Stimulated activated CD4-positive, alpha-beta T cell treated with anti-CD3 and anti-CD28 coated beads, TNF-alpha, amount 100 ng/mL, for 4 hours (primary cell): Measurements from ENCODE around the gene RTKN2.

Experiments used
- DNase-seq, 3 experiments: peaks; one replicate each; pipeline ENCODE4 v3.0.0-alpha.2; 2020; ENCODE audit warnings: low read depth in 3 of 3

Gene RTKN2

DNA sequence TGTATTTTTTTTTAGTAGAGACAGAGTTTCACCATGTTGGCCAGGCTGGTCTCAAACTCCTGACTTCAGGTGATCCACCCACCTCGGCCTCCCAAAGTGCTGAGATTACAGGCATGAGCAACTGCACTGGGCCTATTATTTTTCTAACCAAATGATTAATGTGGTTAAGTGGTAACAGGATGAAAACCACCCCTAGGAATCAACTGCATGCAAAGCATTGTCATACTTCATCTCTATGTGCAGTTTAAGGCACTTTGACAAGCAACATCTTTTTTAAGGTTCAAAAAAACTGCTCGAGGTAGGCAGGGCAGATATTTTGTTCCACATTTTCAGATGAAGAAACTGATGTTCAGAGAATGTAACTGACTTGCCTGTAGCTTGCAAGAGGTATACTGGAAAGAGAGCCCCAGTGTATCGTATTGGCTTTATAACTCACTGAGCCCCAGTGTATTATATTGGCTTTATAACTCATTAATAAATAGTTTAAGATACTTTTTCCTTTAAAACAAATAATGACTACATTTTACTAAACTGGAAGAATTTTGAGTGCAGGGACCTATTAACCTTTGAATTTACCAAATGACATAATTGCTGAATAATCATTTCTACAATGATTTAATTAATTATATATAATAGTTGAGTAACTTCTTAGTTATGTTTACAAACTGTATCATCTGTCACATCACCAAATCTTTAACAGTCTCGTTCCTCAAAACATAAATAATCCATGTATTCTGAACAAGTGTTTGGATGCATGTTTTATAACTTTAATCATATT lies 38.1 kb downstream of the RTKN2 start:
- DNase-seq = no peak

DNA sequence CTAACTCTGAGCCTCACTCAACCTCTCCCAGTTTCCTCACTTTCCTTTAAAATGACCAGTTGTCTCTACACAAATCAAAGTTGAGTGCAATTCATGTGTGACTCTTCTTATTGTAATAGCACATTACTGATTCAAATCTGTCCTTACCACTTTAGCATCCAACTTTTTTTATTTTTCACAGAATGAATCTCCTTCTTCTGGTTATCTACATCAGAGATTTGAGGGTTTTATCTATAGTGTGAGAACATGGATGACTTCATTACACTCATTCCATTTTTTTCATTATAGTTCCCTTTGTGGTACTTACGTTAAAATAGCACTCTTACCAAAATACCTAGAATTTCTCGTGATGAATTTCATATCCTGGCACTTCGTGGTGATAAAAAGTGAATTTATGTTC lies 43.3 kb downstream of the RTKN2 start:
- DNase-seq = no peak

DNA sequence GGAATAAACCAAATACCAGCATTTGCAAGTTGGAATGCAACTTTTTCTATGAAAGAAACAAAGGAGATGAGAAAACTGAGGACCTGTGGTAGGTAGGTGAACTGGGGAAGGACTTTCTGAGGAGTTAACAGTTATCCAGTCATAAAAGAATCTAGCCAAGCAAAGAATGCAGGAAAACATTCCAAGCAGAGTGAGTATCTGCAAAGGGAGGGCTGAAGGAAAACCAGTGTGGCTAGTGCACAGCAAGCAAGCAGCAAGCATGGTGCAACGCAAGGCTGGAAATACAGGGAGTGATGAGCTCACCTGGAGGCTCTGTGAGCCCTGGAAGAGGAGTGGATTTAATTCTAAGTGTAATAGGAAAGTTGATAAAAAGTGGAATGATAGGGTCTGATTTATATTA lies 44.0 kb downstream of the RTKN2 start:
- no peak for DNase-seq

DNA sequence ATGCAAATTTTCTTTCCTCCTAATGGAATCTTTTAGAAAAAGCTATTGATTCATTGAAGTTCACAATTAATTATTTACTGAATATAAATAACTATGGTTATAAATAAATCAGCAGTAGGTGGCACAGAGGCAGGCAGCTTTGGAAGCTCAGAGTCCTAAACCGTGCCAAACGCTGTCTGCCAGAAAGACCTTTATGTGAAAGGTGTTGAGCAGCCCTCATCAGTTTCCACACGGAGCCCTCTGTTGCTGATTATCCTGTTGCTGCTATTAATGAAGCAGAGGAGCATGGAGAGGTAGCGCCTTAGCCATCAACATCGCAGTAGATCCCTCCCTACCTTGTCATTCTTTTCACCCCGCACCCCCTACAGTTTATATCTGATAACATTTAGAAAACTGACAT lies 51.0 kb downstream of the RTKN2 start:
- no peak for DNase-seq

DNA sequence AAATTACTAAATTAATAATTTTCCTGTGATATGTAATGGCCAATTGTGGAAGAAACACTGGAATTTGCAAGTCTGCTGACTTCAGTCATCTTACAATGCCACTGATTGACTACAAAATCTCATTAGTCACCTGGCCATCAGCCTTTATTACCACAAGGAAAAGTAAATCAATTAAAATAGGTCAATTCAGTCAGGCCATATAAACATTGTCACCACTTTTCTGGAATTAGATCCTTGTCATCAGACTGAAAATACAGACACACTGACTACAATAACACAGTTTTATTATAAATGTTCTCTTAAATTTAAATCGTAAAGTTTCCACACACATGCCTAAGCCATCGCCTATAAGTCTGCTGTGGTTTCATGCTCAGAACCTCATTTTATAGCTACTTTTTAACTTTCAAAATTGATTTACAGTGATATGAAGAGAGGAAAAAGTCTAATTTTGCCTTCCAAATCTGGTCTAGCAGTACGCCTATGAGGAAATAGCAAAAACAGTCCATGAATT lies 54.2 kb downstream of the RTKN2 start:
- no peak for DNase-seq

DNA sequence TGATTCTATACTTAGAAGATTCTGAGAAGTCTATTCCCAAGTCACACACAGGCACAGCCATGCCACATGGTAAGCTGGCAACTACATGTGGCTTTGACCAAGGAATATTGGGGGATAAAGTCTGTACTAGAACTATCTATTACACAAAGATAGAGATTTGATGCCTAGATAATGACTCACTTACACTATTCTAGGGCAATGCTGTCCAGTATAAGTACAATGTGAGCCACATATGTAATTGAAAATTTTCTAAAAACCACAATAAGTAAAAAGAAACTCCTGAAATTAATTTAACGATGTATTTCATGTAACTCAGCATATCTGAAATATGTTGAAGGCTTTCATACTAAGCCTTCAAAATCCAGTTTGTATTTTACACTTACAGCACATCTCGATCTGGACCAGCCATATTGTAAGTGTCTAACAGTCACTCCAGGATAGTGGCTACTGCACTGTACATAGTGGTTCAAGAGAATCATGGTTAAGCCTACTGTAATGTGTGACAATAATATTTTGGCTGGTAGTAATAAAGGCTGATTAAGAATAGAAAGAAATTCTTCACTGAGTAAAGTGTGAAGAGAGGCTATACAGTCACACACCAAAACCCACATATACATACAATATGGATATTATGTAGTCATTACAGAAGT lies 62.8 kb downstream of the RTKN2 start:
- DNase-seq = no peak

DNA sequence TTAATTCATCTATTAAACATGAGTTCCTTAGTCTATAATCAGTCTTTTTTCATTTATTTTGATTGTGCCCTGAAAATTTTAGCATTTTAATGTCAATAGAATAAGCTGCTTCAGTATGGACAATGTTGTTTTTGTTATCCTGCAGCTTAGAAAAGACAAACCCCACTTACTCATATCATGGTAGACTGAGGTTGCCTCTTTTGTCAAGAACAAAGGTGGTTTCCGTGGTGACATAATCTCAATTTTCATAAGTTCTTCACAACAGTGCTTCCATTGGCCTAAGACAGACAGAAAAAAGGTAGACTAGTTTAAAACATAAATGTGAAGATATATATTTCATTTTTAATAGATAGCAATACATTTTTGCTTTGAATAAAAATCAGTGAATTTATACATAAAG lies 69.1 kb downstream of the RTKN2 start:
- no peak for DNase-seq

DNA sequence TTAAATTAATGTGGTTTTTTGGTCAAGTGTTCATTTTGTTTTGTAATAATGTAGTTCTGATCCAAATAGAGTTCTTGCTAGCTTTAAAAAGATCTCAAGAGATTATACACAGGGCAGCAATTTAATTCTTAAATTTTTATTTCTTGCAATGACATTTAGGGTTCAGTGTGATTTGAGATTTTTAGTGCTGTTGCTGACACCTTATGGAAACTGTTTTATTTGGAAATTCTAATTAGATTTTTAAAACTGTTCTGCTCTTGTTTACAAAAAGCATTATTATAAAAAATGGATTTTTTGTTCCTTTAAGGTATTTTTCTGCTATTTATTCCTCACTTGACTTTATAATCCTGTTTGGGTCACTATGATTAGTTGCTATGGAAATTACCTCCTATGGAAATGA lies 72.1 kb downstream of the RTKN2 start:
- DNase-seq = no peak

DNA sequence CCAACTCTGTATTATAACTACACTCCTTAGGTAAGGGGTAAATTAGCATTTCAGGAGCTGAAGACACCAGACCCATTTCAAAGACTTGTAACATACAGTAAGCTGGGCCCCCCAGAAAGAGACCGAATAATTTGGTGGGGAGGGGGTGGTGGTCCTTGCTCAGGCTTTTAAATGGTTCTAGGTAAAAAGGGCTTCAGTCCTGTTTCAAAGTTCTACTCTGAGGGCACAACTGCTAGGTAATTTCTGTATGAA lies 73.0 kb downstream of the RTKN2 start:
- no peak for DNase-seq

DNA sequence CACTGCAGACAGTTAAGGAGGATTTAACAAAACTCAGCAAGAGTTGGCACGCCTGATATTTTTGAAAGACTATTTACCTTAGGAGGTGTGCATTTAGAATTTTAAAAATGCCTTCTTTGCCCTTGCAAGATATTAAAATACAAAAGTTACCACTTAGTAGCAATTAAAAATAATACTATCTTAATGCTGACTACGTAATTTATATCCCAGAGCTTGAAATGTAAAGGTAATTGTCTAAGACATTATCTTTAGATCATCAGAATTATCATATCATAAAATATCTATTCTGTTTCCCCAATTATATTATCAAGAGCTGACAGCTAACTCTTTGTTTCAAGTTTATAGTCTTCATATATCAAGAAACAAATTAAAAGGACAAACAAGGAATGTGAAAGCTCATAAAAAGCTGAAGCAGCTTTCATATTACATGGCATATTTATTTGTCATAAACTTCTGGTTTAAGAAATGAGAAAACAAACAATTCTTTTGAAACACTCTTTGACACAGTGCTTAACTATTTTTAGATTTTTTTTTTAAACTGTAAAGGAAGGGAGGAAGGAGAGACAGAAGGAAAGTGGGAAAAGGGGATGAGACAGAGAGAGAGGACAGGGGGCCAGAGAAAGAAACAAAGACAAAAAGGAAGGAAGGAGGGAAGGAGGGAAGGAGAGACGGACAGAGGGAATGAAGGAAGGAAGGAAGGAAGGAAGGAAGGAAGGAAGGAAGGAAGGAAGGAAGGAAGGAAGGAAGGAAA lies 73.5 kb downstream of the RTKN2 start:
- no peak for DNase-seq

DNA sequence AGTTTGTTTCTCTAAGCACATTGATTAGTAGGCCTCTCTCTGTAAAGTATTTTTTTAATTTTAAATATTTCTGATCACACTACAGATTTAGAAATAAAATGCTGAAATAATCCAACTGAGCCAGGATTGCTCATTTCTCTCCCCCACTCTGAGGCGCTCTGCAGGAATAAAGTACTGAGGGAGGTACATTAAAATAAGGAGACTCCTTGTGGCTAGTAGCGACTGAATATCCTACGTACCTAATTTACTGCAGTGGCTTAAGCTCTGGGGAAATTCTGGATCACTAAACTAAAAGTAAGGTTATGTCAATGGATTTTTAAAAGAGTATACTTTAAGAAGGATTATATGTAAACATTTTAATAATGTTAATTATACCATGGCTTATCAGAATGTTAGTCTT lies 75.2 kb downstream of the RTKN2 start:
- no peak for DNase-seq

DNA sequence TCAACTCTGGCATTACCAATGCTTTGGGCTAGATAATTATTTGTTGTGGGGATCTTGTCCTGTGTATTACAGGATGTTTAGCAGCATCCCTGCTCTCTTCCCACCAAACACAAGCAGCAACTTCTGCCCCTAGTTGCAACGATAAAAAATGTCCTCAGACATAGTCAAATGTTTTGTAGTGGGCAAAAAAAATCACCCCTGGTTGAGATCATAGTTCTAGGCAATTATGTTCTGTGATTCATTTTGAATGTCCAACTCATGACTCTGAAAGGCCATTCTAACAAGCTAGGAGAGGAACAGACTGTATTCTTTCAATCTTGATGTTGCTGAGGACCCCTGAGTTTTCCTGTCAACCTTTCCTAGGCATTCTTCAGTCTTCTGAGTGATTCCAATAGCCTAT lies 79.5 kb downstream of the RTKN2 start:
- DNase-seq = no peak

DNA sequence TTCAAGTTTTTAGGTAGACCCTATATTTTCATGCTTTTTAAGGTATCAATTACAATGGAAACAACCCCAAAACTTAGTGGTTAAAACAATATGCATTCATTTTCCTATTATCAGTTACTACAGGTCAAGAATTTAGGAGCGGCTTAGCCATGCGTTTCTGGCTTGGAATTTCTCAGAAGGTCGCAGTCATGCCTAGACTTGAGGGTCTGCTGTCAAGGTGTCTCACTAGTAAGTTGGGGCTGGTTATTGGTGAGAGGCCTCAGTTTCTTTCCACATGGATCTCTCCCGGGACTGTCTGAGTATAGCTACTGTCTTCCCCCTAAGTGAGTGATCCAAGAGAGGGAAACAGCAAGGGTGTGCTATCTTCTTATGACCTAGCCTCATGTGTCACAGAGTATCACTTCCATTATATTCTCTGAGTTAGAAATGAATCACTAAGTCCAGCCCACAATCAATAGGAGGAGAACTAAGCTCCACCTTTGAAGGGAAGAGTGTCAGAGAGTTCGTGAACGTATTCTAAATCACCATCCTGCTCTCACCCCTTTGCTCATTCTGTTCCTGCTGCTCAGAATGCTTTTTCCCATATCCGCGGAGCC lies 80.5 kb downstream of the RTKN2 start:
- DNase-seq = no peak

DNA sequence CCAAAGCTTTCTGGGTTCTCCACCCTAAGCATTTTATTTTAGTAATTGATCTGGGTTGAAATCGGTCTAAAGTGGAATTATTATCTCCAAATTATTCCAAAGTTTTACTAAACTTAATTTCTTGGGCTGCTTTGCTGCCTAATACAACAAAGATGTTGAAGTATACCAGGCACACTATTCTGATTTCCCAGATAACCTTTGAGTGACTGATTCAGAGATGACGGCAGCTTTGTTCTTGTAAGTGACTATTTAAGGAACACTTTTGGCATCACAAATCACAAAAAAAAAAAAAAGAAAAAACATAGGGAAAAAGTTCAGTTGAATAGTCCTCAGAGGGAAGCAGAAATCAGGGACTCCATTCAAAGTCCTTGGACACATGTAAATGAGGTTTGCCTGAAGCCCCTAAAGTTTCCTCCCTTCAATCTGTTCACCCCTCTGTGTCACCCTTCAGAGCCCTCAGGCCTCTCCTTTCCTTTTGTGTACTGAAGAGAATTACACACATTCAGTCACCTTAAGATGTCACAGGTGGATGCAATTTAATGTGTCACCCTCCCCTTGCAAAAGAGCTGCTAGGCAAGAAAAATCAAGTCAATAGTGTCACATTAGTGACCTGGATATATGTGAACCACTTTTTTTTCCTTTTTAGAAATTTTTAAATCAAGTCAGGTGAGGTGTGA lies 81.5 kb downstream of the RTKN2 start:
- no peak for DNase-seq

DNA sequence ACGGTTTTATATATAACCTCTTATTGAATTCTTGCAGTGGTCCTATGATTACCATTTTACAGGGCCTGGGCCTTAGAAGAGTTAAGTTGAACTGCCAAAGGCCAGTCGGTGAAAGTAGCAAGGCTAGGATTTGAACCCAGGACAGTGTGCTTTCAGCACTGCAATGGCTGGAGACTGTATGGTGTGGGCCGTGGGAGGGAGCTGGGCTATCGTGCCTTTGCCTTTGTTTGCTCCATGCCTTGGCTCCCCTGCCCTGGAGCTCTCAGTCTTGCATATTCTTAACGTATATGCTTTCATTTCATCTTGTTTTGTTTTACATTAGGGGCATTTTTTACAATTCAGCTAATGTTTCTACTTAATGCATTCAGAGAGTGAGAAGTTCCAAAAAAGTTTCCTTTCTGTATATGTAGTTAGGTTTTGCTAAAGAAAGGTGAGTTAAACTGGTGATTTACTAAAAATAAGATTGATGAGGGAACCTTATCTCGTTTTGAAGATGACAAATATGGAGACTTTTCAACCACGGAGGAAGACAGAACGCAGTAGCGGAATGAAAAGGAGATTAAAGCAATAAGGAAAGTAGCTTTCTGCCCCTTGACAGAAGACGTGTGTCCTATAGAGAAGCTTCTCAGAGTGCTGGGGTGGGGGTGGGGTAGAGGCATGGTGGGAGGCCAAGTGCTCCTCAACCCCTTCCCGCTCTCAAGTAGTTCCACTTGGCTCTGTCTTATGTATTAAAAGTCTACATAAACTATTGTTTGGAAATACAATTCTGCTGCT lies 82.5 kb downstream of the RTKN2 start:
- no peak for DNase-seq

DNA sequence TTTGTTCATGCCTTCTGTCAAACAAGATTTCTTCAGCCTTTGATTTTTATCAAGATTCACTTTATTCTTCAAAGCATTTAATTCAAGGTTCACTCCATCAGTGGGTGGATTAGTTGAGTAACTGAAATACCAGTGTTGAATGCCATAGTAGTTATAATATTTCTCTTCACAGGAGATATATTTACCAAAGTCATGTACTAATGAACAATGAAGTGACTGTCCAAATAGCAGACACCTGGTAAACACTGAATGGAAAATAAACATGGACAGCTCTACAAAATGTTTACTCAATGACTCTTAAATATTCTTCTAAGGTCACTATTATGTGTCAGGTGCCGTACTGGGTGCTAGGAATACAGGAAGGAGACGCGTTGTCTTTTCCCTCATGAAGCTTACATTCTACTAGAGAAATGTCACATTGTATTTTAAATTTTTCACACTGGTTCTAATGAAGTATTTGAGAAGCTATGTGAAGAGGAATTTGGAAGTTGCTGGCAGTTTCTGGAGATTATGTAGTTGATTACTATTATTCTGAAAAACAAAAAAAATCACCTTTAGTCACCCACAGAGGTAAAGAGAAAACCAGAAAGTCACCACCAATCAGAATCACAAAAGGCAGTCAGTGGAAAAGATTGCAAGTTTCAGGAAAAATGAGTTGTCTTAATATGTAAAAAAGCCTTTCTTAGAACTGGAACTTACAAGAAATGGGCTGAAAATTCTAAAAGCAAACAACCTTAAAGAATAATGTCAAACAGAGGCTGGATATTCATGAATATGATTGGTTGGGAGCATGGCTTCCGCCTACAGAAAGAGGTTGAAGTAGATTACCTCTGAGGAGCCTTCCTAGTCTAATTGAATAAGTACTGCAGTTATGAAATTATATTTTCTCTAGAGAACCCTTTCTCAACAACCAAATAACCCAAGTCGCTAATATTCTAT lies 84.5 kb downstream of the RTKN2 start:
- DNase-seq = no peak

DNA sequence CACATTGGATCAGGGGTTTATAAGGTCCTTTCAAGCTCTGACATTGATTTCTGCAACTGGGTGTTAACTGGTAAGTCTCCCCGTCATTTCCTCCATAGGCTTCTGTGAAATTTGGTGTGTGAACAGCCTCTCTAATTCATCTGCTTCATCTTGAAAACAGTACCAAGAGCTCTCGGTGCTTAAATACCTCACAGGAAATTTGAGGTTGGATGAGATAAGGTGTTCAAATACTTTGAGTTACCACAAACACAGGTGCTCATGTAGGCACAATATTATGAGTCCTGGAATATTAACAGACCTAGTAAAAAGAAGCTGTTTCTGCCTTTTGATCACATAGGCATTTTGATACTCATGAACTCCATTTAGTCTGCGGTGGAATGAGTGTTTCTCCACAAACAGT lies 85.2 kb downstream of the RTKN2 start:
- DNase-seq = peak in 1 of 3 experiments; percentile 37

DNA sequence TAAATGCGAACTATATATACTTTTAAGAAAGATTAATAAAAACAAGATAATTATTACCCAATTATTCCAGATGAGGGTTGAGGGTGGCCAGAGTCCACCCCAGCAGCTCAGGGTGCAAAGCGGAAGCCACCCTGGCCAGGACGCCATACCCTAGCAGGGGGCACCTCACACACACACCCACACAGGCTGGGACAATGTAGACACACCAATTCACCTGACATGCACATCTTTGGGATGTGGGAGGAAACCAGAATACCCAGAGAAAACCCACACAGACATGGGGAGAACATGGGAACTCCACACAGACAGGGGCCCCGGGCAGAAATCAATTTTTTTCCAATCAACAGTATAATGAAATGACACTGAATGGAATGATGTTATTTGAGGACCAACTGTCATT lies 86.0 kb downstream of the RTKN2 start:
- DNase-seq = no peak

DNA sequence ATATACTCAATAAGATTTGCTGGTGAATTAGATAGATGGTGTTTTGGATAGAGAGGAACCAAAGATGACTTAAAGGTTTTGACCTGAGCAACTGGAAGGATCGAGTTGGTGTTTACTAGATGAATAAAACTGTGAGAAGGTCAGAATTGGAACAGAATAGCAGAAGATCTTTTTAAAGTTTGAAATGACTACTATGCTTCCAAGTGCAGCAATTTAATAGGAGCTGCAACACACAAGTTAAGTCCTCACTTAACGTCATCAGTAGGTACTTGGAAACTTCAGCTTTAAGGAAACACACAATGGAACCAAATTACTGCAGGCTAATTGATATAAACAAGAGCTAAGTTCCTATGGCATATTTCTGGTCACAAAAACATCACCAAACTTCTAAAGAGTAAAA lies 86.5 kb downstream of the RTKN2 start:
- no peak for DNase-seq

DNA sequence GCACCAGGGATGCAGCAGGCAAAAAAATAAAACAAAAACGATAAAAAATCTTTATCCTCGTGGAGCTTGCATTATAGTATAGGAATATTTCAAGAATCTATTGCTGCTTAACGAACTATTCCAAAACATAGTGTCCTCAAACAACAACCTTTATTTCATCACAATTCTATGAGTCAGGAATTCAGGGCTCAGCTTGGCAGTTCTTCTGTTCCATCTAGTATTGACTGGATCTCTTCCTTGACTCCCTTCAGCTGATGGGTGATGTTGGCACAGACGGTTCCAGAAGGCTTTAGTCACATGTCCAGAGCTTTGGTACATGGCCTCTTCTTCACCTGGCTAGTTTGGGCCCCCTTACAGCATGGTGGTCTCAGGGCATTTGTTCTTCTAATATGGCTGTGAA lies 88.0 kb downstream of the RTKN2 start:
- no peak for DNase-seq
